ENCODE data around the gene NT5C2. TPM values are rescaled to one million over a fixed set of nuclear protein-coding genes. Genes with fewer than 3 reads are reported as not detected.
"Not testable (repeated sequence)": the region's sequence is repeated elsewhere in the genome, so short reads cannot be mapped to it uniquely, and the experiment has no call there.

Gene NT5C2
- total and polyA plus RNA-seq, 7 donors, result 37.7 to 61.5 (median 49.2) TPM

- Histone ChIP-seq H3K27ac (no peak overlapping the region), H3K4me3 (no peak overlapping the region), H3K9me3 (no peaks in the 10 kb centered on the region), H3K27me3 (no peaks in the 10 kb centered on the region), H3K36me3 (peaks cover 15 to 67% (median 16%) of the 10 kb centered on the region in 4 donors), H3K4me1 (no peaks in the 10 kb centered on the region)
- no peak for DNase-seq
- intact Hi-C loops (cut with DNase I), result no loop called here
- TF ChIP-seq POLR2A (IDR thresholded peaks at IDR 0.05) (no peak), POLR2AphosphoS5 (IDR thresholded peaks at IDR 0.05) (no peak), CTCF (IDR thresholded peaks at IDR 0.05) (no peak), EP300 (IDR thresholded peaks at IDR 0.05) (no peak)
Measured at GRCh38 chr10:103168438-103168837, 24.6 kb downstream of the NT5C2 start.

- H3K4me1 ChIP-seq; H3K4me3 ChIP-seq; intact Hi-C loops (cut with DNase I); DNase-seq; H3K9me3 ChIP-seq; H3K27me3 ChIP-seq; H3K27ac ChIP-seq: not testable (repeated sequence)
- H3K36me3 ChIP-seq, result peaks cover 9 to 58% (median 10%) of the 10 kb centered on the region in 4 donors
- WGBS, 2 donors, result 99% methylated on average over 5 of the region's 5 CpGs
Measured at GRCh38 chr10:103167554-103167953, 25.5 kb downstream of the NT5C2 start.

- peaks cover 1 to 48% (median 6%) of the 10 kb centered on the region in 4 donors for H3K36me3 ChIP-seq
Measured at GRCh38 chr10:103166523-103166922, 26.5 kb downstream of the NT5C2 start.

GRCh38 chr10:103163766-103164403 is 29.2 kb downstream of the NT5C2 start:
- WGBS, 2 donors, result 97 to 98% methylated on average over 9 of the region's 9 CpGs
- H3K36me3 ChIP-seq, result peaks cover 0 to 26% (median 4%) of the 10 kb centered on the region in 4 donors
- intact Hi-C loops (cut with DNase I); H3K9me3 ChIP-seq; H3K4me3 ChIP-seq; H3K27ac ChIP-seq; H3K27me3 ChIP-seq; DNase-seq; H3K4me1 ChIP-seq: not testable (repeated sequence)

More at GRCh38 chr10:103166523-103166922, 26.5 kb downstream of the NT5C2 start:
- WGBS, 2 donors, result 94 to 95% methylated on average over 3 of the region's 3 CpGs
- H3K9me3 ChIP-seq, result no peaks in the 10 kb centered on the region
- H3K4me1 ChIP-seq, result no peaks in the 10 kb centered on the region
- H3K27ac ChIP-seq, result no peak overlapping the region
- no peaks in the 10 kb centered on the region for H3K27me3 ChIP-seq
- H3K4me3 ChIP-seq, result no peak overlapping the region
- no peak for DNase-seq
- TF ChIP-seq CTCF (IDR thresholded peaks at IDR 0.05), result no peak
- TF ChIP-seq EP300 (IDR thresholded peaks at IDR 0.05), result no peak
- TF ChIP-seq POLR2A (IDR thresholded peaks at IDR 0.05), result no peak
- intact Hi-C loops (cut with DNase I), result no loop called here

- intact Hi-C loops (cut with DNase I), result no loop called here
- DNase-seq, result no peak
- no peak for TF ChIP-seq EP300 (IDR thresholded peaks at IDR 0.05)
- no peak for TF ChIP-seq POLR2A (IDR thresholded peaks at IDR 0.05)
- TF ChIP-seq POLR2AphosphoS5 (IDR thresholded peaks at IDR 0.05), result no peak
- no peak for TF ChIP-seq CTCF (IDR thresholded peaks at IDR 0.05)
- Histone ChIP-seq H3K27ac (no peak overlapping the region), H3K9me3 (no peaks in the 10 kb centered on the region), H3K27me3 (no peaks in the 10 kb centered on the region), H3K4me3 (no peak overlapping the region), H3K36me3 (peaks cover 0 to 11% (median 0%) of the 10 kb centered on the region in 4 donors), H3K4me1 (peaks cover 0 to 31% (median 25%) of the 10 kb centered on the region in 4 donors)
- 95 to 100% methylated on average over 1 of the region's 1 CpG for WGBS, 2 donors
Measured at GRCh38 chr10:103157246-103157645, 35.8 kb downstream of the NT5C2 start.

All from sigmoid colon (tissue), 7 donors.